Measurements from ENCODE around the gene CLNK.

DNA sequence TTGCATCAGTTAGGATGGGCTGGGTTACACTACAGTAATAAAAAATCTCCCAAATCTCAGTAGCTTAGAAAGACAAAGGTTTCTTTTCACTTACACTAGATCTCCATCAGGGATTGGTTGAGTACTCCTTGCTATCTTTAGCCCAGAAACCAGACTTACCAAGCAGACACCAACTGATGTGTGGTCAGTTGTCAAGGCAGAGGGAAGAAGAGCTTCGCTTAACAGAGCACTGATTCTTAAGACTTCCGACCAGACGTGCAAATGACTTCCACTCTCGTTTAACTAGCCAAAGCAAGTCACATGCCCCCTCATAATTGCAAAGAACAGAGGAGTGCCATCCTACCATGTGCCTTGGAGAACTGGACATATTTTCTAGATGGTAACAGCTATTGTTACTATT is 221.7 kb downstream of the CLNK start:
- TF ChIP-seq, protein P1, sequence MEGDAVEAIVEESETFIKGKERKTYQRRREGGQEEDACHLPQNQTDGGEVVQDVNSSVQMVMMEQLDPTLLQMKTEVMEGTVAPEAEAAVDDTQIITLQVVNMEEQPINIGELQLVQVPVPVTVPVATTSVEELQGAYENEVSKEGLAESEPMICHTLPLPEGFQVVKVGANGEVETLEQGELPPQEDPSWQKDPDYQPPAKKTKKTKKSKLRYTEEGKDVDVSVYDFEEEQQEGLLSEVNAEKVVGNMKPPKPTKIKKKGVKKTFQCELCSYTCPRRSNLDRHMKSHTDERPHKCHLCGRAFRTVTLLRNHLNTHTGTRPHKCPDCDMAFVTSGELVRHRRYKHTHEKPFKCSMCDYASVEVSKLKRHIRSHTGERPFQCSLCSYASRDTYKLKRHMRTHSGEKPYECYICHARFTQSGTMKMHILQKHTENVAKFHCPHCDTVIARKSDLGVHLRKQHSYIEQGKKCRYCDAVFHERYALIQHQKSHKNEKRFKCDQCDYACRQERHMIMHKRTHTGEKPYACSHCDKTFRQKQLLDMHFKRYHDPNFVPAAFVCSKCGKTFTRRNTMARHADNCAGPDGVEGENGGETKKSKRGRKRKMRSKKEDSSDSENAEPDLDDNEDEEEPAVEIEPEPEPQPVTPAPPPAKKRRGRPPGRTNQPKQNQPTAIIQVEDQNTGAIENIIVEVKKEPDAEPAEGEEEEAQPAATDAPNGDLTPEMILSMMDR (IDR thresholded peaks at IDR 0.05): no peak
- no peak for TF ChIP-seq POLR2A (IDR thresholded peaks at IDR 0.05)

Measured in transverse colon (tissue), 3 donors.